Measurements from ENCODE around the gene RACGAP1. TPM values are rescaled to one million over a fixed set of nuclear protein-coding genes. Genes with fewer than 3 reads are reported as not detected.

Gene RACGAP1
- total and polyA plus RNA-seq, 2 of the 8 experiments (the other 6 are each of a cell fraction or from before 2014, with no cell fraction given) = 18.0 to 66.3 TPM

DNA sequence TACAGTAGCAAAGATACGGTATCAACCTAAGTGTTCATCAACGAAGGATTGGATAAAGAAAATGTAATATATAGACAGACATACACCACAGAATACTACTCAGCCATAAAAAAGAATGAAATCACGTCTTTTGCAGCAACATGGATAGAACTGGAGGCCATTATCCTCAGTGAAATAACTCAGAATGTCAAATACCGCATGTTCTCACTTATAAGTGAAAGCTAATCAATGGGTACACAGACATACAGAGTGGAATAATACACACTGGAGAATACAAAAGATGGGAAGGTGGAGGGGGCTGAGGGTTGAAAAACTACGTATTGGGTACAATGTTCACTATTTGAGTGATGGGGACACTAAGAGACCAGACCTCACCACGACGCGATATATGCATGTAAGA, 1.1 kb downstream of the RACGAP1 start:
- CTCF ChIA-PET (ENCODE audit: partially characterized antibody) = interaction anchor here (1.2 to 3.7 kb wide), 5 partner anchors 10 to 57 kb away, joined by 3 to 18 read pairs (median 4); no protein-coding TSS in a partner anchor
- no peaks in the 10 kb centered on the region for H3K4me1 ChIP-seq (replicated peaks in 1 of 4; ENCODE audit: control insufficient read depth in 3 of 4, insufficient read depth in 4 of 4, low read length in 3 of 4)
- H3K36me3 ChIP-seq (ENCODE audit: control insufficient read depth in 2 of 4, insufficient read depth in 4 of 4, low read length in 3 of 4) = no peaks in the 10 kb centered on the region
- H2BK15ac ChIP-seq (ENCODE audit: low read length) = no peak overlapping the region
- 82% methylated on average over 8 of the region's 8 CpGs; no CpG with 5 or more reads in 1 of the 2 experiments for WGBS, 2 experiments (ENCODE audit: extremely low coverage in 1 of 2, insufficient coverage in 1 of 2, insufficient read length in 1 of 2, insufficient replicate concordance in 2 of 2, low coverage in 1 of 2, low lambda C conversion rate in 2 of 2, missing lambda C conversion rate in 1 of 2)
- H3K4ac ChIP-seq (replicated peaks; ENCODE audit: insufficient read length, low read depth, low read length) = no peak overlapping the region
- no peak overlapping the region for H3K18ac ChIP-seq (ENCODE audit: extremely low read depth, low read length)
- FAIRE-seq = no peak
- no peak overlapping the region for H3K14ac ChIP-seq (ENCODE audit: insufficient read length)
- H3K9me3 ChIP-seq (ENCODE audit: insufficient read depth in 2 of 2, low read depth in 1 of 2, low read length in 1 of 2) = no peaks in the 10 kb centered on the region
- peak overlapping the region; percentile 88 to 89; a peak in 3 of 4 replicates for H3K4me2 ChIP-seq (ENCODE audit: insufficient read depth in 1 of 2, low read depth in 2 of 2, low read length in 2 of 2)
- no peak overlapping the region for H2AK5ac ChIP-seq (ENCODE audit: low read depth, low read length)
- H3K79me1 ChIP-seq (ENCODE audit: low read depth, low read length) = peaks cover 2% of the 10 kb centered on the region; the same call in 1 of the 2 replicates
- peaks cover 0 to 1% of the 10 kb centered on the region in 2 experiments for H4K20me1 ChIP-seq (replicated peaks in 1 of 2; ENCODE audit: control insufficient read depth in 1 of 2, insufficient read depth in 2 of 2, low read length in 2 of 2)
- H2AFZ ChIP-seq (ENCODE audit: low read length) = no peak overlapping the region
- H3K27me3 ChIP-seq (replicated peaks in 1 of 4; ENCODE audit: control insufficient read depth in 3 of 4, extremely low read depth in 1 of 4, insufficient read depth in 3 of 4, low read length in 3 of 4) = no peaks in the 10 kb centered on the region
- POLR2A ChIA-PET (ENCODE audit: partially characterized antibody) = no interaction called here
- no peak overlapping the region for H2BK20ac ChIP-seq (ENCODE audit: low read length)
- no peak overlapping the region for H4K5ac ChIP-seq (ENCODE audit: insufficient read length, low read depth, low read length)
- H2BK12ac ChIP-seq (ENCODE audit: low read depth, low read length) = no peak overlapping the region
- no peak overlapping the region for H4K91ac ChIP-seq (replicated peaks; ENCODE audit: insufficient read length, low read length)
- no peak overlapping the region for H2BK120ac ChIP-seq (replicated peaks; ENCODE audit: low read depth, low read length)
- no peak overlapping the region for H3K56ac ChIP-seq (replicated peaks; ENCODE audit: insufficient read length, low read depth, low read length)
- no peak overlapping the region for H3K27ac ChIP-seq (ENCODE audit: low read depth, low read length)
- H4K8ac ChIP-seq (ENCODE audit: extremely low read depth, insufficient read depth, low read length) = no peak overlapping the region
- H2BK5ac ChIP-seq (ENCODE audit: low read depth, low read length) = no peak overlapping the region
- TF ChIP-seq ATF2 (IDR thresholded peaks at IDR 0.05; ENCODE audit: low read length) = no peak
- no peak for TF ChIP-seq BCL11A (IDR thresholded peaks at IDR 0.05; ENCODE audit: low read depth in 2 of 2, low read length in 2 of 2)
- no peak for TF ChIP-seq SUZ12 (IDR thresholded peaks at IDR 0.05; ENCODE audit: low read length)
- no peak for TF ChIP-seq TAF7 (optimal IDR thresholded peaks at IDR 0.05; ENCODE audit: borderline replicate concordance, low read depth, low read length)
- TF ChIP-seq CTBP2 (IDR thresholded peaks at IDR 0.05; ENCODE audit: borderline replicate concordance, insufficient read depth, insufficient read length, low read length) = no peak
- TF ChIP-seq, protein P1, sequence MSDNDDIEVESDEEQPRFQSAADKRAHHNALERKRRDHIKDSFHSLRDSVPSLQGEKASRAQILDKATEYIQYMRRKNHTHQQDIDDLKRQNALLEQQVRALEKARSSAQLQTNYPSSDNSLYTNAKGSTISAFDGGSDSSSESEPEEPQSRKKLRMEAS (IDR thresholded peaks at IDR 0.05) = no peak
- no peak for TF ChIP-seq CBX5 (IDR thresholded peaks at IDR 0.05; ENCODE audit: low read depth, low read length)
- TF ChIP-seq SP2 (IDR thresholded peaks at IDR 0.05; ENCODE audit: low read length) = no peak
- TF ChIP-seq, protein P2, sequence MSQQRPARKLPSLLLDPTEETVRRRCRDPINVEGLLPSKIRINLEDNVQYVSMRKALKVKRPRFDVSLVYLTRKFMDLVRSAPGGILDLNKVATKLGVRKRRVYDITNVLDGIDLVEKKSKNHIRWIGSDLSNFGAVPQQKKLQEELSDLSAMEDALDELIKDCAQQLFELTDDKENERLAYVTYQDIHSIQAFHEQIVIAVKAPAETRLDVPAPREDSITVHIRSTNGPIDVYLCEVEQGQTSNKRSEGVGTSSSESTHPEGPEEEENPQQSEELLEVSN (IDR thresholded peaks at IDR 0.05) = no peak
- no peaks in the 10 kb centered on the region; the same call in none of the 2 replicates for H3K23me2 ChIP-seq (ENCODE audit: low read depth, low read length)
- peaks cover 0 to 54% of the 10 kb centered on the region in 2 experiments; a peak in 3 of 4 replicates for H3K79me2 ChIP-seq (ENCODE audit: control insufficient read depth in 1 of 2, insufficient read depth in 2 of 2, low read length in 2 of 2)
- DNase-seq (ENCODE audit: low read depth in 1 of 2, low spot score in 2 of 2) = no peak
- peak overlapping the region; percentile 81 to 86 (median 82); a peak in 7 of 8 replicates for H3K4me3 ChIP-seq (ENCODE audit: extremely low read depth in 1 of 4, insufficient read depth in 2 of 4, low read depth in 3 of 4, low read length in 4 of 4)
- no peak overlapping the region for H3K9ac ChIP-seq (replicated peaks in 1 of 4; ENCODE audit: extremely low read depth in 1 of 4, low read depth in 3 of 4, low read length in 3 of 4)
- no peak overlapping the region for H3K23ac ChIP-seq (ENCODE audit: insufficient read length)
